Measurements from ENCODE around the gene MACO1.

DNA sequence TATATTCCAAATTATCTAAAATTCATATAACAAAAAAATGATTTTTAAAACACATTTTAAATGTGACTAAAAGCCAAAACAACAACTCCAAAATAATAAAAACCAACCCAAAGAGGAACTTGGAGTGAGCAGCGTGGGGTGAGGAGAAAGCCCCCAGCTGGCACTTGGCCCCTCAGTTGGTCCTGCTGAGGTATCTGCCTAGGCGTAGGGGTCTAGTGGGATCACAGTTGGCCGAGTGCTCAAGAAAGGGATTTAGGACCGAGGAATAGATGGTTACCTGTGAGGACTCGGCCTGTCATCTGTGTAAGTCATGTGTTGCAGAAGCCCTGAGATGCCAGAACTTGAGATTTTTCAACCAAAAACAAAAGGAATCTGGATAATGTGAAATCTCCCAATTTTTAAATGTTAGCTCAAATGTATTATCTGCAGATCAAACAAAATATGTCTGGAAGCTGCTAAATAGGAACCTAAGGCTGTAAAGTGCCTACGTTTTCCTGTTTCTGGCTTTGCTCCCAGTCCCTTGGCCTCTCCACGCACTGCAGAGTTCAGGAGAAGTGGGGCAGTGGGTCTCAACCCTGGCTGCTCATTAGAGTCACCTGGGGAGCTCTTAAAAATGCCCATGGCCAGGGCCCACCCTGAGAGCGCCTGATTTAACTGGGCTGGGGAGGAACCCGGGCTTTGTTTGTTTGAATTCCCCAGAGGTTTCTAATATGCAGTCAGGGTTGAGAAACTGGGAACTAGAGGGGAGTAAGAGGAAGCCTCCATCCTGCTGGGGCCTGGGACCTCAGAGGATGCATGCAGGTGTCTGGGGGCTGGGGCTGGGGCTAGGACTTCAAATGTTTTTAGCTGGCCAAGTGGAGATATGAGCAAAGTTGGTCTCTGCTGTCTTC, 74.3 kb downstream of the MACO1 start:
- TF ChIP-seq, protein P1, sequence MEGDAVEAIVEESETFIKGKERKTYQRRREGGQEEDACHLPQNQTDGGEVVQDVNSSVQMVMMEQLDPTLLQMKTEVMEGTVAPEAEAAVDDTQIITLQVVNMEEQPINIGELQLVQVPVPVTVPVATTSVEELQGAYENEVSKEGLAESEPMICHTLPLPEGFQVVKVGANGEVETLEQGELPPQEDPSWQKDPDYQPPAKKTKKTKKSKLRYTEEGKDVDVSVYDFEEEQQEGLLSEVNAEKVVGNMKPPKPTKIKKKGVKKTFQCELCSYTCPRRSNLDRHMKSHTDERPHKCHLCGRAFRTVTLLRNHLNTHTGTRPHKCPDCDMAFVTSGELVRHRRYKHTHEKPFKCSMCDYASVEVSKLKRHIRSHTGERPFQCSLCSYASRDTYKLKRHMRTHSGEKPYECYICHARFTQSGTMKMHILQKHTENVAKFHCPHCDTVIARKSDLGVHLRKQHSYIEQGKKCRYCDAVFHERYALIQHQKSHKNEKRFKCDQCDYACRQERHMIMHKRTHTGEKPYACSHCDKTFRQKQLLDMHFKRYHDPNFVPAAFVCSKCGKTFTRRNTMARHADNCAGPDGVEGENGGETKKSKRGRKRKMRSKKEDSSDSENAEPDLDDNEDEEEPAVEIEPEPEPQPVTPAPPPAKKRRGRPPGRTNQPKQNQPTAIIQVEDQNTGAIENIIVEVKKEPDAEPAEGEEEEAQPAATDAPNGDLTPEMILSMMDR (IDR thresholded peaks at IDR 0.05; ENCODE audit: low read length), result no peak
- TF ChIP-seq EZH2phosphoT487 (IDR thresholded peaks at IDR 0.05; ENCODE audit: low read length) (no peak), EZH2 (optimal IDR thresholded peaks at IDR 0.05; ENCODE audit: low read depth, low read length) (no peak)

Data from MM.1S (cell line).